ENCODE measurements around the gene USP25. TPM values are rescaled to one million over a fixed set of nuclear protein-coding genes. Genes with fewer than 3 reads are reported as not detected.

The USP25 gene
- total RNA-seq, 1 experiment from 2014 or later = 35.1 TPM

- no peak overlapping the region for H3K27ac ChIP-seq (ENCODE audit: insufficient read length, low read depth, low read length)
- H3K9me3 Mint-ChIP-seq = no peaks in the 10 kb centered on the region
- H3K4me2 ChIP-seq (ENCODE audit: insufficient read depth, insufficient read length, low read length) = no peak overlapping the region
- H3K4me1 ChIP-seq (ENCODE audit: insufficient read depth, low read length) = no peaks in the 10 kb centered on the region
- no peak overlapping the region for H2BK120ac ChIP-seq (ENCODE audit: low read depth, low read length, poor library complexity, severe bottlenecking)
- no peak overlapping the region for H2BK20ac ChIP-seq (ENCODE audit: low read depth, low read length, poor library complexity, severe bottlenecking)
- no peak overlapping the region for H4K91ac ChIP-seq (ENCODE audit: insufficient read length, low read depth, low read length)
- H3K23ac ChIP-seq (ENCODE audit: insufficient read length, low read depth, low read length) = no peak overlapping the region
- no peak overlapping the region for H2AFZ ChIP-seq (ENCODE audit: low read length)
- H3K4me1 Mint-ChIP-seq = peaks cover 3 to 4% of the 10 kb centered on the region in 2 experiments; a peak in 2 of 4 replicates
- H3K27ac Mint-ChIP-seq = peak overlapping the region in 2 of 3 experiments; percentile 7 to 56; a peak in 2 of 7 replicates
- H3K23me2 ChIP-seq (ENCODE audit: insufficient read length, low read depth, low read length, poor library complexity, severe bottlenecking) = no peaks in the 10 kb centered on the region
- WGBS (ENCODE audit: extremely low coverage, insufficient read length, low lambda C conversion rate) = no CpG with 5 or more reads among the region's 1 CpG
- H4K5ac ChIP-seq (ENCODE audit: insufficient read length, low read depth, low read length) = no peak overlapping the region
- H3K79me2 ChIP-seq (ENCODE audit: insufficient read depth, low read length) = no peaks in the 10 kb centered on the region; the same call in 1 of the 2 replicates
- no peak overlapping the region for H3K9ac ChIP-seq (ENCODE audit: extremely low read depth, insufficient read length, low read length)
- no peak for DNase-seq
- H3K56ac ChIP-seq (ENCODE audit: insufficient read length, low read depth, low read length) = no peak overlapping the region
- no peak overlapping the region for H3K4me3 Mint-ChIP-seq
- no peaks in the 10 kb centered on the region; a peak in 1 of 7 replicates for H3K36me3 Mint-ChIP-seq (ENCODE audit: insufficient read depth in 1 of 3, low read depth in 3 of 3)
- H3K4ac ChIP-seq (ENCODE audit: low read depth, low read length) = no peak overlapping the region
- no peak overlapping the region for H2BK15ac ChIP-seq (ENCODE audit: low read depth, low read length)
- H2BK12ac ChIP-seq (ENCODE audit: insufficient read length, low read depth, low read length) = no peak overlapping the region
- no peak overlapping the region for H3K14ac ChIP-seq (ENCODE audit: insufficient read depth, low read length)
- H2AK5ac ChIP-seq (ENCODE audit: insufficient read length, low read length) = no peak overlapping the region
- H3K18ac ChIP-seq (ENCODE audit: insufficient read length, low read depth, low read length) = no peak overlapping the region
- TF ChIP-seq CTCF (conservative IDR thresholded peaks at IDR 0.05) = no peak
- H2BK5ac ChIP-seq (ENCODE audit: insufficient read length, low read length) = no peak overlapping the region
- no peaks in the 10 kb centered on the region for H4K20me1 ChIP-seq (ENCODE audit: control insufficient read depth, insufficient read depth, insufficient read length)
- no peak overlapping the region for H4K8ac ChIP-seq (replicated peaks; ENCODE audit: insufficient read length, low read depth, low read length)
- no peaks in the 10 kb centered on the region for H3K27me3 Mint-ChIP-seq (ENCODE audit: low read depth)
- no peak overlapping the region for H3T11ph ChIP-seq (ENCODE audit: low read length)
- no peaks in the 10 kb centered on the region for H3K9me3 ChIP-seq (ENCODE audit: control insufficient read depth, low read depth, low read length)
- H3K79me1 ChIP-seq (ENCODE audit: insufficient read depth, low read depth, low read length, poor library complexity, severe bottlenecking) = no peaks in the 10 kb centered on the region
- no peaks in the 10 kb centered on the region for H3K27me3 ChIP-seq (ENCODE audit: insufficient read depth, low read length)
Observed at GRCh38 chr21:15793550-15794235, 63.9 kb downstream of the USP25 start.
